B cell (primary cell): ENCODE results near the gene EPAS1.

Experiments
- EZH2 ChIP-seq: IDR thresholded peaks from 2 replicates; pipeline ENCODE4 v1.6.1; 2012; ENCODE audit warnings: borderline replicate concordance, low read depth, mild to moderate bottlenecking, moderate library complexity, low read length; ENCODE audit not compliant: insufficient read depth, poor library complexity, severe bottlenecking
- TF ChIP-seq, protein P1 (sequence below): fragments of 200-600 bp; IDR thresholded peaks from one replicate; pipeline ENCODE4 v1.8.0; 2022; ENCODE audit warnings: antibody characterized with exemption, mild to moderate bottlenecking

DNA sequence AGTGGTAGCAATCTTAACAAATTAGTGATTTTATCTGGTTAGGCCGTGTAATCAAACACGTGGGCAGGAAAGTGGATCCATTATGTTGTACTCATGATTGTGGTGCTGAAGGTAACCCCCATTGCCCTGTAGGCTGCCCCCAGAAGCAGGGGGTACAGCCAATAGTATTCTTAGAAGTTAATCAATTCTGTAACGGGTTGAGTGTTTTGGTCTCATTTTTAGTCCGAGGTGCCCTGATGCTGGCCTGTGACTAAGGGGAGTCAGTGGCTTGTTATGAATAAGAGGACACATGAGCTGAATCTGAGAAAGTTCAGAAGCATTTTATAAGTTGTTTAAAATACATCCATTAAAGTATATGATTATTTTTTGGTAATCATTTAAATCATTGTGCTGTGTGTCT, 8.6 kb downstream of the EPAS1 start:
- TF ChIP-seq, protein P1, sequence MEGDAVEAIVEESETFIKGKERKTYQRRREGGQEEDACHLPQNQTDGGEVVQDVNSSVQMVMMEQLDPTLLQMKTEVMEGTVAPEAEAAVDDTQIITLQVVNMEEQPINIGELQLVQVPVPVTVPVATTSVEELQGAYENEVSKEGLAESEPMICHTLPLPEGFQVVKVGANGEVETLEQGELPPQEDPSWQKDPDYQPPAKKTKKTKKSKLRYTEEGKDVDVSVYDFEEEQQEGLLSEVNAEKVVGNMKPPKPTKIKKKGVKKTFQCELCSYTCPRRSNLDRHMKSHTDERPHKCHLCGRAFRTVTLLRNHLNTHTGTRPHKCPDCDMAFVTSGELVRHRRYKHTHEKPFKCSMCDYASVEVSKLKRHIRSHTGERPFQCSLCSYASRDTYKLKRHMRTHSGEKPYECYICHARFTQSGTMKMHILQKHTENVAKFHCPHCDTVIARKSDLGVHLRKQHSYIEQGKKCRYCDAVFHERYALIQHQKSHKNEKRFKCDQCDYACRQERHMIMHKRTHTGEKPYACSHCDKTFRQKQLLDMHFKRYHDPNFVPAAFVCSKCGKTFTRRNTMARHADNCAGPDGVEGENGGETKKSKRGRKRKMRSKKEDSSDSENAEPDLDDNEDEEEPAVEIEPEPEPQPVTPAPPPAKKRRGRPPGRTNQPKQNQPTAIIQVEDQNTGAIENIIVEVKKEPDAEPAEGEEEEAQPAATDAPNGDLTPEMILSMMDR: no peak
- no peak for TF ChIP-seq EZH2
